Adrenal gland (tissue), 5 donors: Measurements from ENCODE around the gene IFNG.

ENCODE experiments used
- POLR2A ChIP-seq, 2 donors: fragments of 450-650 bp; IDR thresholded peaks; one replicate each; pipeline ENCODE4 v1.6.1; 2017; ENCODE audit warnings: antibody characterized with exemption in 2 of 2, mild to moderate bottlenecking in 2 of 2, moderate library complexity in 1 of 2
- TF ChIP-seq, protein P1 (sequence below), 6 experiments: fragments of 450-650 bp in 4 of 6; fragments of 200-600 bp in 2 of 6; sonication (generic) in 1 of 6; IDR thresholded peaks; 1 replicate in 5 of 6; 2 replicates in 1 of 6; pipeline versions ENCODE4 v1.5.1 to v1.8.0; 2016 to 2021; ENCODE audit warnings: antibody characterized with exemption in 6 of 6, mild to moderate bottlenecking in 2 of 6, moderate library complexity in 1 of 6
- donor health status: DM: no; HTN: no; CAD: no.

DNA sequence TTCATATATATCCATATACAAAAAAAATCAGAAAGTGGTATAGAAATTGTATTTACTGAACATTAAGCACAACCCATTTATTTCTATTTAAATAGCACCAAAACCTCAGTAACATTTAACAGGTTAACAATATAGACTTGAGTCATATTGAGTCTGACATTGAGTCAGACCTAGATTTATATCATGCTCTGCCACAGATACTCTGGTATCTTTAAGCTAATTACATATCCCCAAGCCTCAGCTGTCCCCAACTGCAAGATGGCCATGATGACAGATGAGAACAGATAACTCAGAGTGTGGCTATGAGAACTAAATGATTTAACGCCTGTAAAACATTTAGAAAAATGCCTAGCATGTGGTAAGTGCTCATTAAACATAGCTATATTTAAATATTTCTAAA lies 40.3 kb downstream of the IFNG start:
- TF ChIP-seq, protein P1, sequence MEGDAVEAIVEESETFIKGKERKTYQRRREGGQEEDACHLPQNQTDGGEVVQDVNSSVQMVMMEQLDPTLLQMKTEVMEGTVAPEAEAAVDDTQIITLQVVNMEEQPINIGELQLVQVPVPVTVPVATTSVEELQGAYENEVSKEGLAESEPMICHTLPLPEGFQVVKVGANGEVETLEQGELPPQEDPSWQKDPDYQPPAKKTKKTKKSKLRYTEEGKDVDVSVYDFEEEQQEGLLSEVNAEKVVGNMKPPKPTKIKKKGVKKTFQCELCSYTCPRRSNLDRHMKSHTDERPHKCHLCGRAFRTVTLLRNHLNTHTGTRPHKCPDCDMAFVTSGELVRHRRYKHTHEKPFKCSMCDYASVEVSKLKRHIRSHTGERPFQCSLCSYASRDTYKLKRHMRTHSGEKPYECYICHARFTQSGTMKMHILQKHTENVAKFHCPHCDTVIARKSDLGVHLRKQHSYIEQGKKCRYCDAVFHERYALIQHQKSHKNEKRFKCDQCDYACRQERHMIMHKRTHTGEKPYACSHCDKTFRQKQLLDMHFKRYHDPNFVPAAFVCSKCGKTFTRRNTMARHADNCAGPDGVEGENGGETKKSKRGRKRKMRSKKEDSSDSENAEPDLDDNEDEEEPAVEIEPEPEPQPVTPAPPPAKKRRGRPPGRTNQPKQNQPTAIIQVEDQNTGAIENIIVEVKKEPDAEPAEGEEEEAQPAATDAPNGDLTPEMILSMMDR (IDR thresholded peaks at IDR 0.05), result no peak
- no peak for TF ChIP-seq POLR2A (IDR thresholded peaks at IDR 0.05)
